ENCODE measurements around the gene ZNF789.

Gene ZNF789

GRCh38 chr7:99433158-99433557, 39.5 kb upstream of the ZNF789 start:
- Histone ChIP-seq H4K20me1 (ENCODE audit: insufficient read depth, low read length) (no peaks in the 10 kb centered on the region), H3K4me2 (ENCODE audit: low read length) (no peak overlapping the region), H2AFZ (ENCODE audit: low read depth, low read length) (no peak overlapping the region), H3K4me3 (ENCODE audit: low read length) (no peak overlapping the region), H3K4me1 (ENCODE audit: low read length) (peaks cover 7% of the 10 kb centered on the region; the same call in 1 of the 2 replicates), H3K27me3 (ENCODE audit: low read depth, low read length) (no peaks in the 10 kb centered on the region), H3K36me3 (replicated peaks; ENCODE audit: low read depth, low read length) (peaks cover 20% of the 10 kb centered on the region), H3K79me2 (ENCODE audit: low read length) (peaks cover 19% of the 10 kb centered on the region), H3K27ac (ENCODE audit: low read length) (no peak overlapping the region), H3K9me3 (ENCODE audit: insufficient read depth, low read length) (no peaks in the 10 kb centered on the region), H3K9ac (ENCODE audit: low read length) (no peak overlapping the region)
- TF ChIP-seq EZH2phosphoT487 (IDR thresholded peaks at IDR 0.05; ENCODE audit: low read depth) = no peak
- no peak for TF ChIP-seq CTCF (IDR thresholded peaks at IDR 0.05; ENCODE audit: low read depth, low read length)

GRCh38 chr7:99437946-99438572, 34.6 kb upstream of the ZNF789 start:
- TF ChIP-seq EZH2phosphoT487 (IDR thresholded peaks at IDR 0.05; ENCODE audit: low read depth) (no peak), CTCF (IDR thresholded peaks at IDR 0.05; ENCODE audit: low read depth, low read length) (no peak)
- peaks cover 10% of the 10 kb centered on the region for H4K20me1 ChIP-seq (ENCODE audit: insufficient read depth, low read length)
- peak overlapping the region; percentile 54 for H3K27ac ChIP-seq (ENCODE audit: low read length)
- H3K4me3 ChIP-seq (ENCODE audit: low read length) = peak overlapping the region; percentile 100
- peaks cover 15% of the 10 kb centered on the region for H3K4me1 ChIP-seq (ENCODE audit: low read length)
- H3K4me2 ChIP-seq (ENCODE audit: low read length) = peak overlapping the region; percentile 97
- no peaks in the 10 kb centered on the region for H3K27me3 ChIP-seq (ENCODE audit: low read depth, low read length)
- peaks cover 45% of the 10 kb centered on the region for H3K79me2 ChIP-seq (ENCODE audit: low read length)
- peaks cover 16% of the 10 kb centered on the region for H3K36me3 ChIP-seq (replicated peaks; ENCODE audit: low read depth, low read length)
- H3K9me3 ChIP-seq (ENCODE audit: insufficient read depth, low read length) = no peaks in the 10 kb centered on the region
- H2AFZ ChIP-seq (ENCODE audit: low read depth, low read length) = peak overlapping the region; percentile 65
- peak overlapping the region; percentile 80 for H3K9ac ChIP-seq (ENCODE audit: low read length)

- peaks cover 10% of the 10 kb centered on the region for H4K20me1 ChIP-seq (ENCODE audit: insufficient read depth, low read length)
- TF ChIP-seq CTCF (IDR thresholded peaks at IDR 0.05; ENCODE audit: low read depth, low read length) (no peak), EZH2phosphoT487 (IDR thresholded peaks at IDR 0.05; ENCODE audit: low read depth) (no peak)
- no peaks in the 10 kb centered on the region for H3K27me3 ChIP-seq (ENCODE audit: low read depth, low read length)
- H3K36me3 ChIP-seq (replicated peaks; ENCODE audit: low read depth, low read length) = peaks cover 15% of the 10 kb centered on the region
- H3K27ac ChIP-seq (ENCODE audit: low read length) = peak within 1 kb of the TSS; percentile 54
- peaks cover 15% of the 10 kb centered on the region for H3K4me1 ChIP-seq (ENCODE audit: low read length)
- H3K9me3 ChIP-seq (ENCODE audit: insufficient read depth, low read length) = no peaks in the 10 kb centered on the region
- H3K4me2 ChIP-seq (ENCODE audit: low read length) = peak within 1 kb of the TSS; percentile 97
- H2AFZ ChIP-seq (ENCODE audit: low read depth, low read length) = peak within 1 kb of the TSS; percentile 65
- H3K4me3 ChIP-seq (ENCODE audit: low read length) = peak within 1 kb of the TSS; percentile 100
- H3K79me2 ChIP-seq (ENCODE audit: low read length) = peaks cover 45% of the 10 kb centered on the region
- peak within 1 kb of the TSS; percentile 80 for H3K9ac ChIP-seq (ENCODE audit: low read length)
Measured at GRCh38 chr7:99438573-99439480, 33.9 kb upstream of the ZNF789 start, which contains the start of the genes CPSF4 and PTCD1. Gene CPSF4, plus strand, starts transcription at chr7:99438943. Its CDS starts 140 bp downstream, at chr7:99439083. Gene PTCD1, minus strand, starts transcription at chr7:99438798. Its CDS starts 3,556 bp downstream, at chr7:99435242.

GRCh38 chr7:99440195-99440594, 32.5 kb upstream of the ZNF789 start:
- Histone ChIP-seq H3K4me2 (ENCODE audit: low read length) (peak overlapping the region; percentile 97), H3K27me3 (ENCODE audit: low read depth, low read length) (no peaks in the 10 kb centered on the region), H3K36me3 (replicated peaks; ENCODE audit: low read depth, low read length) (peaks cover 21% of the 10 kb centered on the region), H3K9me3 (ENCODE audit: insufficient read depth, low read length) (no peaks in the 10 kb centered on the region), H4K20me1 (ENCODE audit: insufficient read depth, low read length) (peaks cover 10% of the 10 kb centered on the region), H3K4me1 (ENCODE audit: low read length) (peaks cover 15% of the 10 kb centered on the region), H3K4me3 (ENCODE audit: low read length) (peak overlapping the region; percentile 100), H3K9ac (ENCODE audit: low read length) (0 out of 2 replicates have a peak overlapping the region, but pooled peaks have one; percentile 80), H3K27ac (ENCODE audit: low read length) (no peak overlapping the region), H3K79me2 (ENCODE audit: low read length) (peaks cover 45% of the 10 kb centered on the region), H2AFZ (ENCODE audit: low read depth, low read length) (no peak overlapping the region)
- TF ChIP-seq CTCF (IDR thresholded peaks at IDR 0.05; ENCODE audit: low read depth, low read length) (no peak), EZH2phosphoT487 (IDR thresholded peaks at IDR 0.05; ENCODE audit: low read depth) (no peak)

Measured in OCI-LY3 (cell line).